Left cardiac atrium (tissue), 4 donors: ENCODE measurements around the gene RRP1. TPM values are rescaled to one million over a fixed set of nuclear protein-coding genes. Genes with fewer than 3 reads are reported as not detected.

ENCODE experiments used
- ATAC-seq, 2 donors: fragments of 200-7000 bp; cut with Tn5 transposase; one replicate each; pipeline ENCODE4 v1.9.1; 2020; ENCODE audit warnings: mild to moderate bottlenecking in 2 of 2, moderate library complexity in 2 of 2
- DNase-seq: peaks from one replicate; pipeline ENCODE4 v3.0.0-alpha.2; 2020
- intact Hi-C, 2 donors: fragments of 100-400 bp; cut with DNase I; formaldehyde crosslinking; loops; one replicate each; pipeline versions ENCODE4 v1.14.1 to v1.15.1; 2022 to 2023
- total RNA-seq, 2 donors: library from RNA; stranded (reverse); fragmentation: NEBNext Ultra II Directional; extraction: Animal tissue kit (Norgen Biotek cat#: 25700); gene quantifications; one replicate each; pipeline ENCODE4 v1.2.1, GENCODE V29; 2021
- donor health status: DM: no; HTN: yes; CAD: no.
- donor health status: DM: no; HTN: yes; CAD: no; lungs with severe emphysema.
- donor health status: DM: yes; HTN: yes; CAD: no.
- donor health status: Dilated cardiomyopathy.

RRP1 gene
- total RNA-seq, 2 donors from 2014 or later = 10.6 to 14.9 TPM

- intact Hi-C loops = no loop called here
- ATAC-seq = no peak
- DNase-seq = no peak
Measured at GRCh38 chr21:43847301-43847700, 57.9 kb downstream of the RRP1 start.

GRCh38 chr21:43848771-43849170 is 59.4 kb downstream of the RRP1 start:
- no peak for ATAC-seq
- intact Hi-C loops = no loop called here
- no peak for DNase-seq

- DNase-seq (no peak), ATAC-seq (peak in 1 of 2 donors; percentile 27)
- intact Hi-C loops = no loop called here
Measured at GRCh38 chr21:43849532-43850299, 60.3 kb downstream of the RRP1 start.

- intact Hi-C loops = no loop called here
- ATAC-seq (no peak), DNase-seq (no peak)
Measured at GRCh38 chr21:43850728-43851295, 61.4 kb downstream of the RRP1 start.

- intact Hi-C loops = no loop called here
- ATAC-seq (no peak), DNase-seq (no peak)
Measured at GRCh38 chr21:43851593-43851992, 62.2 kb downstream of the RRP1 start.

- intact Hi-C loops = no loop called here
- no peak for DNase-seq
- no peak for ATAC-seq
Measured at GRCh38 chr21:43853851-43854772, 64.7 kb downstream of the RRP1 start.

Other genes with a start within 250 kb of the RRP1 start
- under 1 TPM in 1 of 2 donors, not detected in 1; 0.68 TPM for gene HSF2BP, start 130.1 kb upstream of the RRP1 start, total RNA-seq
- 10 to 100 TPM; 11.0 to 14.2 TPM for gene RRP1B, start 130.0 kb upstream of the RRP1 start, total RNA-seq
- 100 to 1,000 TPM; 101 to 120 TPM for gene PDXK, start 70.4 kb upstream of the RRP1 start, total RNA-seq
- gene CSTB, start 13.3 kb upstream of the RRP1 start, total RNA-seq = 10 to 100 TPM; 33.0 to 40.2 TPM
- 10 to 100 TPM; 65.1 to 69.4 TPM for gene AGPAT3, start 75.6 kb downstream of the RRP1 start, total RNA-seq
- 10 to 100 TPM; 17.0 to 24.9 TPM for gene TRAPPC10, start 222.7 kb downstream of the RRP1 start, total RNA-seq